T-helper 1 cell treated with Interleukin-12 subunit alpha and Interleukin-12 subunit beta and Interleukin-4 antibody, amounts not matched to agents 30 μg/mL and 1 μg/mL, for 36 hours (primary cell): ENCODE measurements around the gene IGFLR1.
A peak's percentile ranks its signal among the peaks of the same experiment; 100 is the strongest.

ENCODE experiments used
- H3K27ac Mint-ChIP-seq: one replicate; pipeline ENCODE4 v1.8.0; 2021; ENCODE audit warnings: mild to moderate bottlenecking, mixed read lengths
- H3K27me3 Mint-ChIP-seq: one replicate; pipeline ENCODE4 v1.8.0; 2021; ENCODE audit warnings: low read depth, mixed read lengths
- H3K36me3 Mint-ChIP-seq: one replicate; pipeline ENCODE4 v1.8.0; 2021; ENCODE audit warnings: low read depth, mixed read lengths
- H3K4me1 Mint-ChIP-seq: one replicate; pipeline ENCODE4 v1.8.0; 2021; ENCODE audit warnings: low read depth, mixed read lengths
- H3K4me3 Mint-ChIP-seq: one replicate; pipeline ENCODE4 v1.8.0; 2021; ENCODE audit warnings: mild to moderate bottlenecking, moderate library complexity, mixed read lengths
- H3K9me3 Mint-ChIP-seq: one replicate; pipeline ENCODE4 v1.8.0; 2021; ENCODE audit warnings: mixed read lengths

The IGFLR1 gene

GRCh38 chr19:35783469-35784434 lies 41.5 kb upstream of the IGFLR1 start:
- H3K4me1 Mint-ChIP-seq = peaks cover 2% of the 10 kb centered on the region
- H3K27ac Mint-ChIP-seq = no peak overlapping the region
- no peaks in the 10 kb centered on the region for H3K27me3 Mint-ChIP-seq
- H3K4me3 Mint-ChIP-seq = no peak overlapping the region
- peaks cover 15% of the 10 kb centered on the region for H3K36me3 Mint-ChIP-seq
- H3K9me3 Mint-ChIP-seq = no peaks in the 10 kb centered on the region

- H3K9me3 Mint-ChIP-seq = no peaks in the 10 kb centered on the region
- peaks cover 15% of the 10 kb centered on the region for H3K36me3 Mint-ChIP-seq
- H3K4me3 Mint-ChIP-seq = no peak overlapping the region
Observed at GRCh38 chr19:35782589-35782988, 40.3 kb upstream of the IGFLR1 start.

GRCh38 chr19:35781650-35782049 lies 39.4 kb upstream of the IGFLR1 start:
- Mint-ChIP-seq H3K36me3 (peaks cover 18% of the 10 kb centered on the region), H3K27ac (no peak overlapping the region), H3K4me3 (no peak overlapping the region), H3K9me3 (no peaks in the 10 kb centered on the region), H3K4me1 (peaks cover 8% of the 10 kb centered on the region), H3K27me3 (no peaks in the 10 kb centered on the region)

More at GRCh38 chr19:35782589-35782988, 40.3 kb upstream of the IGFLR1 start:
- no peak overlapping the region for H3K27ac Mint-ChIP-seq
- peaks cover 2% of the 10 kb centered on the region for H3K4me1 Mint-ChIP-seq
- H3K27me3 Mint-ChIP-seq = no peaks in the 10 kb centered on the region

GRCh38 chr19:35780717-35781116 lies 38.5 kb upstream of the IGFLR1 start:
- Mint-ChIP-seq H3K36me3 (peaks cover 19% of the 10 kb centered on the region), H3K4me1 (peaks cover 15% of the 10 kb centered on the region), H3K27ac (no peak overlapping the region), H3K4me3 (no peak overlapping the region), H3K9me3 (no peaks in the 10 kb centered on the region), H3K27me3 (no peaks in the 10 kb centered on the region)

- no peaks in the 10 kb centered on the region for H3K9me3 Mint-ChIP-seq
- H3K4me3 Mint-ChIP-seq = no peak overlapping the region
- H3K36me3 Mint-ChIP-seq = peaks cover 18% of the 10 kb centered on the region
- no peaks in the 10 kb centered on the region for H3K27me3 Mint-ChIP-seq
- H3K4me1 Mint-ChIP-seq = peaks cover 15% of the 10 kb centered on the region
- H3K27ac Mint-ChIP-seq = no peak overlapping the region
Observed at GRCh38 chr19:35780058-35780457, 37.8 kb upstream of the IGFLR1 start.

GRCh38 chr19:35779033-35779432 lies 36.8 kb upstream of the IGFLR1 start:
- Mint-ChIP-seq H3K4me3 (no peak overlapping the region), H3K27ac (peak overlapping the region; percentile 67), H3K36me3 (peaks cover 18% of the 10 kb centered on the region), H3K9me3 (no peaks in the 10 kb centered on the region), H3K27me3 (no peaks in the 10 kb centered on the region), H3K4me1 (peaks cover 21% of the 10 kb centered on the region)

- Mint-ChIP-seq H3K4me3 (peak overlapping the region; percentile 10), H3K27me3 (no peaks in the 10 kb centered on the region), H3K27ac (no peak overlapping the region), H3K36me3 (peaks cover 11% of the 10 kb centered on the region), H3K9me3 (no peaks in the 10 kb centered on the region), H3K4me1 (peaks cover 21% of the 10 kb centered on the region)
Observed at GRCh38 chr19:35777961-35778360, 35.7 kb upstream of the IGFLR1 start.

- peaks cover 9% of the 10 kb centered on the region for H3K36me3 Mint-ChIP-seq
- peaks cover 21% of the 10 kb centered on the region for H3K4me1 Mint-ChIP-seq
- H3K9me3 Mint-ChIP-seq = no peaks in the 10 kb centered on the region
- peak overlapping the region; percentile 51 for H3K4me3 Mint-ChIP-seq
- no peaks in the 10 kb centered on the region for H3K27me3 Mint-ChIP-seq
- no peak overlapping the region for H3K27ac Mint-ChIP-seq
Observed at GRCh38 chr19:35777086-35777841, 35.0 kb upstream of the IGFLR1 start.

- Mint-ChIP-seq H3K4me3 (peak overlapping the region; percentile 87), H3K9me3 (no peaks in the 10 kb centered on the region), H3K27ac (peak overlapping the region; percentile 79), H3K4me1 (peaks cover 21% of the 10 kb centered on the region), H3K27me3 (no peaks in the 10 kb centered on the region), H3K36me3 (peaks cover 6% of the 10 kb centered on the region)
Observed at GRCh38 chr19:35776102-35776788, 34.0 kb upstream of the IGFLR1 start.

GRCh38 chr19:35775298-35776101 lies 33.2 kb upstream of the IGFLR1 start, which contains the start of gene ARHGAP33:
ARHGAP33 (plus strand) TSS chr19:35775564; CDS start chr19:35775659, 95 bp downstream.
- H3K27me3 Mint-ChIP-seq = no peaks in the 10 kb centered on the region
- H3K27ac Mint-ChIP-seq = peak within 1 kb of the TSS; percentile 79
- H3K36me3 Mint-ChIP-seq = peaks cover 4% of the 10 kb centered on the region
- H3K4me1 Mint-ChIP-seq = peaks cover 21% of the 10 kb centered on the region
- H3K9me3 Mint-ChIP-seq = no peaks in the 10 kb centered on the region
- peak within 1 kb of the TSS; percentile 87 for H3K4me3 Mint-ChIP-seq

- Mint-ChIP-seq H3K4me1 (peaks cover 21% of the 10 kb centered on the region), H3K36me3 (peaks cover 4% of the 10 kb centered on the region), H3K27ac (peak overlapping the region; percentile 61), H3K4me3 (peak overlapping the region; percentile 87), H3K27me3 (no peaks in the 10 kb centered on the region), H3K9me3 (no peaks in the 10 kb centered on the region)
Observed at GRCh38 chr19:35775046-35775297, 32.7 kb upstream of the IGFLR1 start.

GRCh38 chr19:35774274-35775045 lies 32.2 kb upstream of the IGFLR1 start:
- no peaks in the 10 kb centered on the region for H3K27me3 Mint-ChIP-seq
- peak overlapping the region; percentile 87 for H3K4me3 Mint-ChIP-seq

GRCh38 chr19:35773020-35773806 lies 31.0 kb upstream of the IGFLR1 start:
- Mint-ChIP-seq H3K27ac (no peak overlapping the region), H3K36me3 (peaks cover 9% of the 10 kb centered on the region), H3K9me3 (no peaks in the 10 kb centered on the region), H3K4me3 (no peak overlapping the region), H3K4me1 (peaks cover 21% of the 10 kb centered on the region), H3K27me3 (no peaks in the 10 kb centered on the region)

More at GRCh38 chr19:35774274-35775045, 32.2 kb upstream of the IGFLR1 start:
- no peaks in the 10 kb centered on the region for H3K9me3 Mint-ChIP-seq
- peaks cover 4% of the 10 kb centered on the region for H3K36me3 Mint-ChIP-seq
- peaks cover 21% of the 10 kb centered on the region for H3K4me1 Mint-ChIP-seq
- no peak overlapping the region for H3K27ac Mint-ChIP-seq
